PC-9 (cell line): ENCODE data around the gene TSPAN10.

Source experiments
- EZH2 ChIP-seq: fragments of 200-600 bp; sonication (generic); IDR thresholded peaks from 2 replicates; pipeline ENCODE4 v1.8.0; 2017; ENCODE audit warnings: antibody characterized with exemption, low read depth
- TF ChIP-seq, protein P1 (sequence below): fragments of 200-600 bp; sonication (generic); conservative IDR thresholded peaks from 2 replicates; pipeline ENCODE4 v1.6.1; 2017; ENCODE audit warnings: mixed run types, antibody characterized with exemption, mild to moderate bottlenecking, moderate library complexity

- TF ChIP-seq, protein P1, sequence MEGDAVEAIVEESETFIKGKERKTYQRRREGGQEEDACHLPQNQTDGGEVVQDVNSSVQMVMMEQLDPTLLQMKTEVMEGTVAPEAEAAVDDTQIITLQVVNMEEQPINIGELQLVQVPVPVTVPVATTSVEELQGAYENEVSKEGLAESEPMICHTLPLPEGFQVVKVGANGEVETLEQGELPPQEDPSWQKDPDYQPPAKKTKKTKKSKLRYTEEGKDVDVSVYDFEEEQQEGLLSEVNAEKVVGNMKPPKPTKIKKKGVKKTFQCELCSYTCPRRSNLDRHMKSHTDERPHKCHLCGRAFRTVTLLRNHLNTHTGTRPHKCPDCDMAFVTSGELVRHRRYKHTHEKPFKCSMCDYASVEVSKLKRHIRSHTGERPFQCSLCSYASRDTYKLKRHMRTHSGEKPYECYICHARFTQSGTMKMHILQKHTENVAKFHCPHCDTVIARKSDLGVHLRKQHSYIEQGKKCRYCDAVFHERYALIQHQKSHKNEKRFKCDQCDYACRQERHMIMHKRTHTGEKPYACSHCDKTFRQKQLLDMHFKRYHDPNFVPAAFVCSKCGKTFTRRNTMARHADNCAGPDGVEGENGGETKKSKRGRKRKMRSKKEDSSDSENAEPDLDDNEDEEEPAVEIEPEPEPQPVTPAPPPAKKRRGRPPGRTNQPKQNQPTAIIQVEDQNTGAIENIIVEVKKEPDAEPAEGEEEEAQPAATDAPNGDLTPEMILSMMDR, result no peak
- no peak for TF ChIP-seq EZH2
Observed at GRCh38 chr17:81680150-81680549, 43.2 kb downstream of the TSPAN10 start.
